ENCODE measurements around the gene PARVG.
"Not testable (repeated sequence)": the region's sequence is repeated elsewhere in the genome, so short reads cannot be mapped to it uniquely, and the experiment has no call there.

The PARVG gene

DNA sequence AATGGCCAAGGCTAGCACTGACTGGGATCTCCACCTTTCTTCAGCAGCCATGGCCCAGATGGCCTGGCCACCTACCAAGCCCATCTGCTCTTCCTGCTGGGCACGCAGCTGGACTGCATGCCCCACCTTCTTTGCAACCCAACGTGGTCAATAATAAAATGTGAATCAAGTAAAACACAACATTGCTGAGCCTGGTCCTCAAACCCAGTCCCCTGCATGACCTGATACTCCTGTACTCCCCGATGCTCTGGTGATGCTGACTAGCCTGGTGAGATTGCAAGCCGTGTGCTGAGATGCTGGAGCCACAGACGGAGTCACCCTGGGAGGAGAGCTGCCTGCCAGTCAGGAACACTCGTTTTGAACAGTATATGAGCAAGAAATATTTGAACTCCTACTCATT lies 34.0 kb downstream of the PARVG start:
- no peak for DNase-seq

DNA sequence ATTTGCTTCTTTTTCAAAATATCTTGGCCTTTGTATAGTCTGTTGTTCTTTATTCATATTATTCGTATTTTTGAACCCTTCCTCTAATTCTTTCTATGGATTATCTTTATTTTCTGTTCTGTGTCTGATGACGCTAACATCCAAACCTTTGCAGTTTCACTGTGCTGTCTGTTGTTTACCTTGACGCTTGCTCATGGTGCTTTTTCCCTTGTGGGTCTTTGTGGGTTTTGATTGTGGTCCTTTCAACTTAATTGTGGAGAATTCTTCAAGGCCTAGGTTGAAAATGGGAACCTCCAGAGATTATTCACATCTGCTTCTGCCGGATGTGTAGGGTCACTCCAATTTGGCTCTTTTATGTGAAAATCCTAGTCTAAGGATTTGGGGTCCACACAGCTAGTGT lies 34.6 kb downstream of the PARVG start:
- DNase-seq = no peak

GRCh38 chr22:44217346-44217745 lies 36.6 kb downstream of the PARVG start:
- no peak for DNase-seq

GRCh38 chr22:44218071-44218470 lies 37.3 kb downstream of the PARVG start:
- DNase-seq = no peak

DNA sequence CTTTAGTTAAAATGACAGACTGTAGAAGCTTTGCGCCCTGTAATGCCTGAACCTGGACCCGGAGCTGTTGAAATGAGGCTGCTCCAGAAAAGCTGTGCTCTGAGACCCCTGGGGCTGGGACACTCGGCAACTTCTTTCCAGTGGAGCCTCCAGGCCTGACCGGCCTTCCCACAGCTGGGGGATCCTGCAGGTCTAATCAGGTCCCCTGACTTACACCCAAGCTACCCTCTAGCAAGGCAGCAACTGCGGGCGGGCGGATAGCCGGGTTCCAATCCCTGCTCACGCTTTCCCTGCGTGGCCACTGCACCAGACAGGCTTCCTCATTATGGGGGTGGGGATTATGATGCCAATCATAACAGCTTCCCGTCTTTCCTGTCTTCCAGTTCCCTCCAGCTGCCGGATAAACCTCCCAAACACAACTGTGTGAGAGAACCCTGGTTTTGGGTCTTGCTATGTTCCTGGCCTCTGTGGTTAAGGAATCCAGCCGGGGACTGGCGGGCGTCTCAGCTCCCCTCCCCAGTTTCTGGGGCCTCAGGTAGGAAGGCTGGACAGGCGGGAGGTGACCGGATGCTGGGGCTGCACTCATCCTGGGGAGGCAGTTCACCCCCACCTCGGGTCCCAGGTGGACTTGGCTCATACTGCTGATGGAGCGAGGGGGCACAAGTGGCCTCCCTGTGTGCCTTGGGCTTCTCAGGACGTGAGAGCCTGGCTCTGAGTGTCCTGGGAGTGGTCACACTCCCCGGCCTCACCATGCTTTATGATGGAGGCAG lies 38.6 kb downstream of the PARVG start:
- no peak for DNase-seq

DNA sequence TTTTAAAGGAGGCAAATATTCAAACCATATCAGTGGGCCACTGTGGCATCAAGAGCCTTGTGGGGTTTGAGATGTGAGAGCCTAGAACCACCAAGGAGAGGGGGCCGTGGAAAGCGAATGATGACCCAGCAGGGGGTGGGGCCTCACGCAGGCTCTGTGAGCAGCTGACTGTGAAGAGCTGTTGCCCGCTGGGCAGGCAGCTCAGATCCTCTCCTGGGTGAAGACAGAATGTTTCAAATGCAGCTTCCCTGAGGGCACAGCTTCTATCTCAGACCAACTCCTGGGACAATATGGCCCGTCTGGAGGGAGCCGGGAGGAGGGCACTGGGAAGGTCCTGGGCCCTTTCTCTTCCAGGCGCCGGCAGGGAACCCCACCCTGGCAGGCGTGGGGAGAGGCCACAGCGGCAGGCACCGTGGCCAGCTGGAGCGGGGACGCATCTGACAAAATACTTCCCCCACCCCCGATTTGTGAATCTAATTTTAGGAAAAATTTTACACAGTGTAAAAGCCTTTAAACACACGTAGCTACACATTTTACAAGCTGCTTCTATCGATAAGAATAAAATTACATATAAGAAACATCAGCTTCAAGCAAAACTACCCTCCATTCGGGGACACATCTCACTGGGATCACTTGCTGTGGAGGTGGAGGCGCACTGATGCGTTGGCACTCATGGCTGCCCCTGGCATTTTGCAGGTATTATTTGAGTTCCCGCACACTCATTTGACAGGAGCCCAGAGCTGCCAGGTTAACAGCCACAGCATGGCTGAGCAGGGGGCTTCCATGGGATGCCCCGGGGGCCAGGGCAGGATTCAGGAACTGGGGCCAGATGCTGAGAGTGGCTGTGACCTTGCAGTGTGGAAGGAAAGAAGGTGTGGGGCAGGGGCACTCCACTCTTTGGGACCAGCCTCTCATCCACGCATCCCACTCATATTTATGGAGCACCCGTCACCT lies 40.3 kb downstream of the PARVG start:
- peak in 1 of 2 experiments; percentile 5 for DNase-seq

- DNase-seq = no peak
Observed at GRCh38 chr22:44221710-44222475, 41.2 kb downstream of the PARVG start.

GRCh38 chr22:44224166-44224565 lies 43.4 kb downstream of the PARVG start:
- no peak for DNase-seq

DNA sequence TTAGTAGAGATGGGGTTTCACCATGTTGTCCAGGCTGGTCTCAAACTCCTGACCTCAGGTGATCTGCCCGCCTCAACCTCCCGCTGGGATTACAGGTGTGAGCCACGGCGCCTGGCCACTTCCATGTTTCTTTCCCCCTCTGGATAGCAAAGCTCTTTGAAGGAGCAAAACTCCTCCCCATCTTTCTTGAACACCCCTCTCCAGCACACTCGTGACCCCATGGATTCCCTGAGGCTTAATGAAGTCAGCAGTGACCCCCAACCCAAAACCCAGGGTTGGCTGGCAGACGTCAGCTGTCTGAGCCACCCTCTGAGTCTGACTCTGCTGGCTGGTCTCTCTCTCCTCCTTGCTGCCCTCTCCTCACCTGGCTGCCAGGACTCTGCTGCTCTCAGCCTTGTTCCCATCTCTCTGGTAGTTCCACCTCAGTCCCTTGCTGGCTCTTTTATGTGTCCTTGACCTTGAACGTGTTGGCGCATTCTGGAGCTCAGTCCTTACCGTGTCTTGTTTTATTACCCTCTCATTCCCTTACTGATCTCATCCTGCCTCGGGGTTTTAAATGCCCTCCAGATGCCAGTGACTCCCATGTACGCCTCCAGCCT lies 44.5 kb downstream of the PARVG start:
- DNase-seq = no peak

DNA sequence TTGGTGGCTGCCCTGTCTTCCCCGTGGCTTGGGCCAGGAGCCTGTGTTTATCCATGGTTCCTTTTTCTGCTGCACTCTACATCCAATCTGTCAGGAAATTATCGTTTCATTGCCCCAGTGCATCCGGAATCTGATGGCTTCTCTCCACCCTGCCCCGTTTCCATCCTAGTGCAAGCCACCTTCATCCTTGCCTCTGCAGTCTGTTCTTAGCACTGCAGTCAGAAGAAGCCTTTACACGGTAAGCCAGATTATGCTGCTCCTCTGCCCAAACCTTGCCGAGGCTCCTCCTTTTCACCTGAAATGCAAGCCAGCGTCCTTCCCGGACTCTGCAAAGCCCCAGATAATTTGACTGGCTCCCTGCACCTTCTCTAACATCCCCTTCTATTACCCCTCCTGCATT lies 45.1 kb downstream of the PARVG start:
- DNase-seq = no peak

GRCh38 chr22:44229331-44229730 lies 48.6 kb downstream of the PARVG start:
- DNase-seq = no peak

DNA sequence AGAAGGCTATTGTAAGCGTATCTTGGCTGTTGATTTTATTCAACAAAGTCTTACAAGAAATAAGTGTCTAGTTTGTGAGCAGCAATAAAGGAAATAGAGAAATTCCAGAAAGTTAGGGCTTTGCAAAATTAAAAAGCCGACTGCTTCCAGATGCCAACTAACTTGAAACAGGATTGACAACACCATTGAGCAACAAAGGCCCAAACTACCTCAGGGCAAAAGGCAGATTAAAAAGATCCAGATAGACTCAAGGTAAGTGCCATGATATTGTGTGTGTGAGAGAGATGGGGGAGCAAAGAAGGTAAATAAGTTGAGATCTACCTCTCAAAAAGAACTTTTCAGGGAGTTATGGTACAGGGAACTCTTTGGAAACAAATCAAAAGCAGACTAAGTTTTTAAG lies 49.1 kb downstream of the PARVG start:
- no peak for DNase-seq

GRCh38 chr22:44231233-44231632 lies 50.5 kb downstream of the PARVG start:
- DNase-seq = no peak

DNA sequence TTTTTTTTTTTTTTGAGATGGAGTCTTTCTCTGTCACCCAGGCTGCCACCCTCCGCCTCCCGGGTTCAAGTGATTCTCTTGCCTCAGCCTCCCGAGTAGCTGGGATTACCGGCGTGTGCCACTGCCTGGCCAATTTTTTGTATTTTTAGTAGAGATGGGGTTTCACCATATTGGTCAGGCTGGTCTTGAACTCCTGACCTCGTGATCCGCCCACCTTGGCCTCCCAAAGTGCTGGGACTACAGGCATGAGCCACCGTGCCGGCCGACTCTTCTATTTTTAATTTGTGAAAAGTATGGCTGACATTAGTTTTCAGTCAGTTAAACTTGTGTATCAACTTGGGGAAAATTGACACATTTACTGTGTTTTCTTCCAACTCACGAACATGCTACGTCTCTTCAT lies 53.6 kb downstream of the PARVG start:
- DNase-seq = not testable (repeated sequence)

DNA sequence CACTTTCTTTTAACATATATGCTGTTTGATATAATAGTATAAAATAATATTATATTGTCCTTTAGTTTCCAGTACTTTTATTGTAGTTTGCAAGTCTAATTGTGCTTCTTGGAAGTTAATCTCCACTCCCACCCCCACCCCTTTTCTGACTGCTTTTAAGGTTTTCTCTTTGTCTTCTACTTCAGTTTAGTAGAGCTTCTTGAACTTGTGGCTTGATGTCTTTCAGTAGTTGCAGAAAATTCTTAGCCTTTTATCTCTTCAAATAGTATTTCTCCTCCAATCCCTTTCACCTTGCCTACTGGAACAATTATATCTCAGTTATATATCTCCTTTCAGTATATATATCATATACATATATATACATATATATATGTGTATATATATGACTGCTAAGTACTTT lies 56.6 kb downstream of the PARVG start:
- no peak for DNase-seq

GRCh38 chr22:44241121-44241520 lies 60.4 kb downstream of the PARVG start:
- not testable (repeated sequence) for DNase-seq

DNA sequence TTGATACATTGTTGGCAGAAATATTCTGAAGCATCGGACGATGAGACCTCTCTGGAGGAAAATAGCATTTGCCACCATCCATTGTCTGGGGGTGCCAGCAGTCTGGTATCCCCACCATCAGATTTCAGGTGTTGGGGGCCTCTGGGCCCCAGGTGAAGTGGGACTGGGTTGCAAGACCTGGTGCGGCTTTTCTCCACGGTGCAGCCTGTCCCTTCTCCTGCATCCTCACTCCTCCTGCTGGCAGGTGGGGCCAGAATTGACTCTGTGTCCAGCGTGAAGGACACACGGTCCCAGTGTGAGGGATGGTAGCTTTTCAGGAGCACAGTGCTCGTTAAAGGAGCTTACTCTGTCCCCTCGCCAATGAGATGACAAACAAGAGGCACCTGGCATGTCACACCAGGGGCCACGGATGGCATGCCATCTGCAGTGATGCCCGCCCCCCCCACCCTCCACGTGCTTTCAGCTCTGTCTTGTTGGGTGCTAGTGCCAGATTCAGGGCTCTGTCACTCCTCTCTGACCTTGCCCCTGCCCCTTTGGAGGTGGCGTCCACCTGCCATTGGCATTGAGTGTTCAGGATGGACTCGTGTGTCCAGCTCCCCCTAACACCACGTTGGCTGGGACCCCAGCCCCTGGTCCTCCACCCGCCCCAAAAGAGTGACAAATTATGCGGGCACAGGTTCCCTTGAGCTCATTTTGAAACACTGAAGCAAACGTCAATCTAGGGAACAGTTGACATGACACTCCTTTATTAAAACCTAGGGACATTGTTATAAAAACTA lies 62.4 kb downstream of the PARVG start:
- DNase-seq = peak; percentile 22 to 26

- no peak for DNase-seq
Observed at GRCh38 chr22:44243761-44244160, 63.0 kb downstream of the PARVG start.

DNA sequence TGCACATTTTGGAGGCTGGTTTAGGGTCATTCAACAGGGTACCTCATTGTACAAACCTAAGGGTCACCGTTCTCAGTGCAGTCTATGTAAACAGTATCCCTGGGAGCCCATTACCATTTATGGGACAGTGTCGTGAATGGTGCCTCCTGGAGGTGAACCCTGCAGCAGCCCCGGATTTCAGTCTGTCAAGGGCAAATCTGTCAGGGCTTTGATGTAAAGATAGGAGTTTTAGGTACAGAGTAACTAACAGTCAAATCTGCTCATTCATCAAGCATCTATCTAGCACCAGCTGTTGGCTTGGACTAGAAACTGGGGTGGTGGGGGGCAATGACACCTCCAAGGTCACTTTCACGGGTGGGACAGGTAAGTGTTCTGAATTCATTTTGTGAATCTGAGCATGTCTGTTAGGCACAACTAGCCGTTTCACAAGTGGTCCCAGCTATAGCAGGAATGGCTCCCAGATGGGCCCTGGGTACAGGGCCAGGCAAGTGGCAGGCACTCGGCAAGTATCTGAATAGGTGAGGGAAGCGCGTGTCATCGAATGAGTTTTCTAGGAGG lies 63.6 kb downstream of the PARVG start:
- DNase-seq = no peak

GRCh38 chr22:44245438-44245837 lies 64.7 kb downstream of the PARVG start:
- no peak for DNase-seq

DNA sequence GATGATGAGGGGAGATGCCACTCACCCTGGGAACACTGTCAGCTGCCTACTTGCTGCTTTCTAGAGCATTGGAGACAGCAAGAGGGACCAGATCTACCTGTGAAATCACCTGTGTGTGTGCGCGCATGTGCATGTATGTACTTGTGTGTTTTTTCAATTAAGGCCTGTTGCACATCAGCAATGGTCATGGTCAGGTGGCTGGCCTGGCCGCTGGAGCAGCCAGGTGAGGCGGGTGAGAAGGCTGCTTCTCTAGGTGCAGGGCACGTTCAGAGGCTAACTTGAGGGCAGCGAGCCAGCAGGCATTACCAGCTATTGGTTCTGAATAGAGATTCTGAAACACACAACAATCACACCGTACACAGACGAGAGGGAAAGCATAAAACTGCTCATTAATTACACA lies 65.1 kb downstream of the PARVG start:
- no peak for DNase-seq

Data from SHP77 (cell line).